Kasumi-1 (cell line): Measurements from ENCODE around the gene ELK4.

Source experiments
- DNase-seq, 2 experiments: peaks; one replicate each; lab custom pipeline; 2025; lab: John Stamatoyannopoulos, UW

ELK4 gene

DNA sequence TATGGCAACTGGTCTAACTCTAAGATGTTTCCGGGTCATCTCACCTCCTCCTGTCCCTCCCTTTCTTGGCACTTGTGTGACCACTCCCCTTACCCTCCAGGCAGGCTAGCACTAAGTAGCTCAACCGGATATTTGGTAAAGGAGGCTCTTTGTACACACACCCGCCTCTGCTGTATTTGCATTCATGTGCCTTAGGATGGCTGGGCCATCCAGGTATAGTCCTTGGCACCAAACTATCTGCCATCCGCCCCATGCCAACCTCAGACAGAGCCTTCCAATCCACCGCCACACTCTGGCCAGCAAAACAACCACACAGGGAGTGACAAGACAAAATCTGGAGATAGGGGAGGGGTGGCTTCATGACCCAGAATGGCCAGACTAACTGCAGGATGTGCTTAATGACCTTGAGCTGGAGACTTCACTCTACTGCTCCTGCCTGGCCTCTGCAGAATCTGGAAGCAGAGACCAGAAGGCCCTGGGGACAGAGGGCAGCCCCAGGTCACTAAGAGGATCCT, 67.8 kb downstream of the ELK4 start:
- no peak for DNase-seq

- no peak for DNase-seq
Observed at GRCh38 chr1:205561501-205562203, 70.2 kb downstream of the ELK4 start.
